Suprapubic skin (tissue), 4 donors: ENCODE results near the gene CXXC5. TPM values are rescaled to one million over a fixed set of nuclear protein-coding genes. Genes with fewer than 3 reads are reported as not detected.
A peak's percentile ranks its signal among the peaks of the same experiment; 100 is the strongest.

Source experiments
- DNase-seq, 2 donors: peaks; one replicate each; pipeline ENCODE4 v3.0.0-alpha.2; 2019; ENCODE audit warnings: low spot score in 2 of 2
- H3K27ac ChIP-seq: fragments of 200-600 bp; sonication (generic); one replicate; pipeline ENCODE4 v1.5.1; 2019
- H3K27me3 ChIP-seq: fragments of 200-600 bp; sonication (generic); one replicate; pipeline ENCODE4 v1.5.1; 2019
- H3K36me3 ChIP-seq: fragments of 200-600 bp; sonication (generic); one replicate; pipeline ENCODE4 v1.5.1; 2019
- H3K4me1 ChIP-seq: fragments of 200-600 bp; sonication (generic); one replicate; pipeline ENCODE4 v1.5.1; 2019
- H3K4me3 ChIP-seq: fragments of 200-600 bp; sonication (generic); one replicate; pipeline ENCODE4 v1.5.1; 2019; ENCODE audit warnings: mild to moderate bottlenecking
- H3K9me3 ChIP-seq: fragments of 200-600 bp; sonication (generic); one replicate; pipeline ENCODE4 v1.5.1; 2019
- EP300 ChIP-seq: sonication (generic); formaldehyde crosslinking; IDR thresholded peaks from one replicate; pipeline ENCODE4 v1.6.1; 2017; ENCODE audit warnings: antibody characterized with exemption
- POLR2A ChIP-seq, 2 donors: fragments of 450-650 bp; IDR thresholded peaks; one replicate each; pipeline ENCODE4 v1.6.1; 2017; ENCODE audit warnings: antibody characterized with exemption in 2 of 2, mild to moderate bottlenecking in 2 of 2, moderate library complexity in 2 of 2
- POLR2AphosphoS5 ChIP-seq, 3 donors: sonication (generic); formaldehyde crosslinking; IDR thresholded peaks; one replicate each; pipeline ENCODE4 v1.6.1; 2017; ENCODE audit warnings: antibody characterized with exemption in 3 of 3
- WGBS: methylation state at CpG from one replicate; pipeline ENCODE4 v1.1.5; 2018; 5-methylcytosine and 5-hydroxymethylcytosine counted together
- total RNA-seq, 4 donors: library from RNA; depleted of rRNA; stranded (reverse); fragments of >200 nt; gene quantifications; one replicate each; pipeline ENCODE4 v1.1.0, GENCODE V29; 2016
- TF ChIP-seq, protein P1 (sequence below), 2 donors: fragments of 200-600 bp in 1 of 2; fragments of 450-650 bp in 1 of 2; sonication (generic) in 1 of 2; IDR thresholded peaks; one replicate each; pipeline ENCODE4 v1.5.1; 2016 to 2019; ENCODE audit warnings: antibody characterized with exemption in 2 of 2, mild to moderate bottlenecking in 1 of 2, moderate library complexity in 1 of 2

Gene CXXC5
- total RNA-seq, 4 donors from 2014 or later, result 21.8 to 40.6 (median 30.1) TPM

DNA sequence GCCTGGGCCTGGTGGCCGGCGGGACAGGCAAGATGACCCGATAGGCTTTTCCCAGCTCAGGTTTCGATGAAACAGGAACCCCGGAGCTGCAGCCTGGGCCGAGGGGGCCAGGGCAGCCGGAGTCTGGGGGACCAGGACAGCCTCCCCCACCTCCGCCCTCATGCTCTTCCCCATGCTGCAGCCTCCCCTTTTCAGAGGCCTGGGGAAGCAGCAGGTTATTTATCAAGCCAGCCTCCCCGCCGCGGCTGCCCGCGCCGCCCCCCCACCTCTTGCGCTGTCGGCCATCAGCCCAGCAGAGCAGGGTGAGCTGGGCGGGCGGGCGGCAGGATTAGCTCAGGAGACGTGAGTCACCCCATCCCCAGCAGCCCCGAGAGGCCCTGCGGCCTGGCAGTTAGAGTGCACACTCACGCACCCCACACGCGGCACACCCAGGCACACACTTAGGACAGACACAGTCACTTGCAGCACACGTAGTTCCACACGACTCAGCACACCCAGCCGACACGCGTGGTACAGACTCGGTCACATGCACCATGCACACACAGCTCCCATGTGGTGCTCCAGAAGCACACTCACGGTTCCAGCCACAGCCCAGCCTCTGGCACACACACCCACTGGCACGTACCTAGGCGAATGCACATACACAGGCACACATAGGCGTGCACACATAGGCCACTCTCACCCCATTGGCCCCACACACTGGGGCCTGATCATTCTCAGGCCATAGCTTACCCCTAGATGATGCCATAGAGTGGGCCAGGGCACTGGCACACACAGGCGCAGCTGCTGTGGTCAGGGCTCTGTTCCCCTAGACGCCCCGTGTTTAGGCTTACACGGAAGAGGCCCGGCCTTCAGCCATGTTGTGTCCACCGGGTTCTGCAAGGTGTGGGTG is 13.0 kb downstream of the CXXC5 start:
- H3K36me3 ChIP-seq, result no peaks in the 10 kb centered on the region
- peak; percentile 95 to 96 for DNase-seq
- TF ChIP-seq, protein P1, sequence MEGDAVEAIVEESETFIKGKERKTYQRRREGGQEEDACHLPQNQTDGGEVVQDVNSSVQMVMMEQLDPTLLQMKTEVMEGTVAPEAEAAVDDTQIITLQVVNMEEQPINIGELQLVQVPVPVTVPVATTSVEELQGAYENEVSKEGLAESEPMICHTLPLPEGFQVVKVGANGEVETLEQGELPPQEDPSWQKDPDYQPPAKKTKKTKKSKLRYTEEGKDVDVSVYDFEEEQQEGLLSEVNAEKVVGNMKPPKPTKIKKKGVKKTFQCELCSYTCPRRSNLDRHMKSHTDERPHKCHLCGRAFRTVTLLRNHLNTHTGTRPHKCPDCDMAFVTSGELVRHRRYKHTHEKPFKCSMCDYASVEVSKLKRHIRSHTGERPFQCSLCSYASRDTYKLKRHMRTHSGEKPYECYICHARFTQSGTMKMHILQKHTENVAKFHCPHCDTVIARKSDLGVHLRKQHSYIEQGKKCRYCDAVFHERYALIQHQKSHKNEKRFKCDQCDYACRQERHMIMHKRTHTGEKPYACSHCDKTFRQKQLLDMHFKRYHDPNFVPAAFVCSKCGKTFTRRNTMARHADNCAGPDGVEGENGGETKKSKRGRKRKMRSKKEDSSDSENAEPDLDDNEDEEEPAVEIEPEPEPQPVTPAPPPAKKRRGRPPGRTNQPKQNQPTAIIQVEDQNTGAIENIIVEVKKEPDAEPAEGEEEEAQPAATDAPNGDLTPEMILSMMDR (IDR thresholded peaks at IDR 0.05), result no peak
- TF ChIP-seq POLR2AphosphoS5 (IDR thresholded peaks at IDR 0.05), result peak in 2 of 3 donors; percentile 40 to 73
- WGBS, result 31% methylated on average over 11 of the region's 41 CpGs
- no peaks in the 10 kb centered on the region for H3K9me3 ChIP-seq
- peak overlapping the region; percentile 25 for H3K4me3 ChIP-seq
- H3K27ac ChIP-seq, result peak overlapping the region; percentile 92
- H3K27me3 ChIP-seq, result no peaks in the 10 kb centered on the region
- H3K4me1 ChIP-seq, result peaks cover 81% of the 10 kb centered on the region

DNA sequence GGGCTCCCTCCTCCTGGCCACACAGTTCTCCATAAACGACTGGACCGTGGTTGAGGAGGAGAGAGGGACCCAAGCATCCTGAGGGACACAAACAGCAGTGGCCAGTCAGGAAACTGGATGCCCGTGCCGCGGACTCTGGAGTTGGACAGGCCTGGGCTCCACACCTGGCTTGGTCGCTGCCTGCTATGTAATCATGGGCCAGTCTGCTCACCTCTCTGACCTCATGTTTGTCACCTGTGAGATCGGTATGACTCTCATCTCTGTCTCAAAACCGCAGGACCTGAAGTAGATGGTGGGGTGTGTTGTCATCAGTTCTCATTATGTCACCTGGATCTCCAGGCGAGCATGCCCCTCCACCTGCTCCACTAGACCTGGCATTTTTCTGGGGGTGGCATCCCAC is 14.5 kb downstream of the CXXC5 start:
- no peak for DNase-seq
- no peak overlapping the region for H3K4me3 ChIP-seq
- no peaks in the 10 kb centered on the region for H3K36me3 ChIP-seq
- H3K27ac ChIP-seq, result peak overlapping the region; percentile 92
- no peak for TF ChIP-seq POLR2A (IDR thresholded peaks at IDR 0.05)
- TF ChIP-seq, protein P1 (IDR thresholded peaks at IDR 0.05), result no peak
- no peak for TF ChIP-seq EP300
- TF ChIP-seq POLR2AphosphoS5 (IDR thresholded peaks at IDR 0.05), result no peak
- no peaks in the 10 kb centered on the region for H3K9me3 ChIP-seq
- WGBS, result 96% methylated on average over 4 of the region's 9 CpGs
- no peaks in the 10 kb centered on the region for H3K27me3 ChIP-seq
- peaks cover 91% of the 10 kb centered on the region for H3K4me1 ChIP-seq

DNA sequence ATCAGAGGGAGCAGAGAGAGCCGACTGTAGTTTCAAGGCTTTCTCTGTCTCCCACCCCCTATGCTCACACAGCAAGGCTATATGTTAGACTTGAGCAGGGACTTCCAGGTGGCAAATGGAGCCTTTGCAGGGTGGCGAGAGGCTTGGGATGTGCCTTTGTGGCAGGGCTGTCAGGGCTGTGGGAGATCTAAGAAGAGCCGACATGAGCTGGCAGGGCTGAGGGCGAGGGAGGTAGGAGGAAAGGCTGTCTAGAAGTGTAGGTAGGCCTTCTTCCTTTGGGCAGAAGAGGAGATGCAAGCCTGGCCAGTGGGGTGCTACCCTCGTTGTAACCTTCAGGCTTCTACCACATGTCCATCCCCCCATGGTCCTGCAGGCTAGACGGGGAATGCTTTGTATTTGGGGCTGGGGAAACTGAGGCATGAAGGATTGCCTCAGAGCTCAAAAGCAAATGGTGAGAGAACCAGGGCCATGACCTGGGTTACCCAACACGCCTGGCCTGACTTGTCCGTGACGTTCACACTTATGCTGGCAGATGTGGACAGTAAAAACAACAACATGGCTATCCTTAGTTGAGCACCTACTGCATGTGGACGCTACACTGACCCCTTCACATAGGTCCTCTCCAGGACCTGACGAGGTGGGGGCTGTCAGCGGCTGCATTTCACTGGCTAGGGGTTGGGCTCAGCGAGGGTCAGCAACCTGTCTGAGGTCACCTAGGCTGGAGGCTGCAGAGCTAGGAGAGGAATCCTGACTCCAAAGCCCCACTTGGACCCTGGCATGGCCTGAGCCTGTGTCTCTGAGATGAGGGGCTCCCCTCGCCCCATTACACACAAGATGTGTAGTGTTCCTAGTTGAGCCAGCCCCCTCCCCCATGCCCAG is 15.3 kb downstream of the CXXC5 start:
- no peak for TF ChIP-seq POLR2AphosphoS5 (IDR thresholded peaks at IDR 0.05)
- TF ChIP-seq EP300, result no peak
- TF ChIP-seq, protein P1 (IDR thresholded peaks at IDR 0.05), result no peak
- TF ChIP-seq POLR2A (IDR thresholded peaks at IDR 0.05), result no peak
- peaks cover 90% of the 10 kb centered on the region for H3K4me1 ChIP-seq
- no peak overlapping the region for H3K4me3 ChIP-seq
- no peaks in the 10 kb centered on the region for H3K9me3 ChIP-seq
- no peak for DNase-seq
- no peaks in the 10 kb centered on the region for H3K36me3 ChIP-seq
- no peaks in the 10 kb centered on the region for H3K27me3 ChIP-seq
- H3K27ac ChIP-seq, result peak overlapping the region; percentile 22
- WGBS, result 75% methylated on average over 9 of the region's 14 CpGs

DNA sequence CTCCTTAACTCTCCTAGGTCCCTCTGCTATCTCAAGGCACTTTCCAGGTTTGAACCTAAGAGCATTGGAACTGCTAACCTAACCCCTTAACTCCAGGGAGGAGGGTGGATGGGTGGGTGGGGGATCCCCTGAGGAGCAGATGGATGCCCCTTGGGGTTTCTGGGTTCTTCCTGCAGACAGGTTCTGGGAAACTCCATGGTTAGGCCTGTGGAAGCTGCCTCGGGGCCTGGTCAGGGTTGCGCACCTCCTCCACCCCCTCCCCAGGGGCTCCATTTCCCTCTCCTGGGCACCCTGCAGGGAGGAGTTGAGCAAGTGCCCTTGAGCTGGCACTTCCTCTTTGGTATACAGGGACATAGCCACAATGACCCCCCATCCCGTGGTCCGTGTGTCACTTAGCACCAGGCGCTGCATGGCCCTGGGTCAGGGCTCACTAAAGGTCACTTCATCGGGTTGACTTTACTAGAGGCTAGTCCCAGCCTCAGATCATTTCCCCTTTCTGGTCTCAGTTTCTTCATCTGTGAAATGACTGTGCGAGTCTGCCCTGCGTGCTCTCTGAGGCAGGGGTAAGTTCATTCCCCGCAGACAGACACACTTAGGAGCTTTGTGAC is 16.0 kb downstream of the CXXC5 start:
- TF ChIP-seq POLR2A (IDR thresholded peaks at IDR 0.05) (no peak), POLR2AphosphoS5 (IDR thresholded peaks at IDR 0.05) (no peak), EP300 (no peak)
- TF ChIP-seq, protein P1 (IDR thresholded peaks at IDR 0.05), result no peak
- Histone ChIP-seq H3K4me3 (no peak overlapping the region), H3K27ac (no peak overlapping the region), H3K27me3 (no peaks in the 10 kb centered on the region), H3K36me3 (no peaks in the 10 kb centered on the region), H3K9me3 (no peaks in the 10 kb centered on the region), H3K4me1 (peaks cover 90% of the 10 kb centered on the region)
- DNase-seq, result no peak
- WGBS, result 82% methylated on average over 9 of the region's 9 CpGs
